HCT116 (cell line): ENCODE data around the gene SMIM10L2A. TPM values are rescaled to one million over a fixed set of nuclear protein-coding genes. Genes with fewer than 3 reads are reported as not detected.
"Not testable (repeated sequence)": the region's sequence is repeated elsewhere in the genome, so short reads cannot be mapped to it uniquely, and the experiment has no call there.

Experiments used
- ATAC-seq: fragments of 200-7000 bp; cut with Tn5 transposase; 2 replicates; pipeline ENCODE4 v1.9.1; 2020; ENCODE audit warnings: mild to moderate bottlenecking, moderate library complexity
- BruUV-seq: library from RNA; stranded (reverse); fragments of 400-500 nt; replicated peaks from 2 replicates; lab custom pipeline; 2021; lab: Mats Ljungman, UMichigan
- CTCF ChIA-PET: fragments of 300-600 bp; sonication (Branson Sonifier 250); formaldehyde crosslinking; loops from one replicate; lab custom pipeline; 2021; ENCODE audit warnings: antibody characterized with exemption; lab: Charles Lee
- POLR2A ChIA-PET: fragments of 300-600, 350-600 bp; sonication (Branson Sonifier 250); formaldehyde crosslinking; loops from one replicate; lab custom pipeline; 2021; ENCODE audit warnings: antibody characterized with exemption; lab: Charles Lee
- RAD21 ChIA-PET, 2 experiments: fragments of 300-600 bp; sonication (Branson Sonifier 250); formaldehyde crosslinking; loops; one replicate each; lab custom pipeline; 2023; ENCODE audit warnings: low total read pairs in 2 of 2; ENCODE audit not compliant: uncharacterized antibody in 2 of 2, unreplicated experiment in 2 of 2, low non-redundant PET in 1 of 2; lab: Charles Lee
- DNase-seq: peaks from one replicate; pipeline ENCODE4 v3.0.0-alpha.2; 2010; ENCODE audit warnings: low read depth, low spot score
- H2AFZ ChIP-seq: fragments of 200-600 bp; shearing (Covaris generic), sonication (generic); 2 replicates; pipeline ENCODE4 v1.6.1; 2017; ENCODE audit warnings: low read depth, mixed run types, mixed read lengths, antibody characterized with exemption, low read length; ENCODE audit not compliant: poor library complexity, severe bottlenecking
- H3K27ac ChIP-seq: 2 replicates; pipeline ENCODE4 v1.5.1; 2012; ENCODE audit warnings: low read depth, low read length
- H3K27me3 ChIP-seq: fragments of 200-600 bp; sonication (generic); 2 replicates; pipeline ENCODE4 v1.6.1; 2016; ENCODE audit warnings: mixed run types, low read length, mixed read lengths; ENCODE audit not compliant: insufficient read depth
- H3K36me3 ChIP-seq, 2 experiments: fragments of 200-500 bp in 1 of 2; fragments of 200-600 bp in 1 of 2; sonication (Bioruptor generic) in 1 of 2; sonication (generic) in 1 of 2; 2 replicates each; pipeline versions ENCODE4 v1.5.1 to v1.6.1; 2014 to 2016; ENCODE audit warnings: low read length in 2 of 2, inconsistent platforms in 1 of 2, mixed read lengths in 1 of 2, mixed run types in 1 of 2; ENCODE audit not compliant: insufficient read depth in 2 of 2, control insufficient read depth in 1 of 2
- H3K4me1 ChIP-seq, 2 experiments: fragments of 200-600 bp in 1 of 2; sonication (generic) in 1 of 2; 2 replicates each; pipeline versions ENCODE4 v1.5.1 to v1.6.1; 2012 to 2017; ENCODE audit warnings: low read length in 2 of 2, inconsistent platforms in 1 of 2, mild to moderate bottlenecking in 1 of 2, mixed read lengths in 1 of 2, mixed run types in 1 of 2, moderate library complexity in 1 of 2; ENCODE audit not compliant: insufficient read depth in 2 of 2, control insufficient read depth in 1 of 2
- H3K4me2 ChIP-seq: fragments of 200-600 bp; sonication (generic); 2 replicates; pipeline ENCODE4 v1.6.1; 2017; ENCODE audit warnings: mixed run types, low read length, mixed read lengths
- H3K4me3 ChIP-seq, 2 experiments: fragments of 200-600 bp in 1 of 2; sonication (generic) in 1 of 2; replicated peaks in 1 of 2; 2 replicates each; pipeline ENCODE4 v1.5.1; 2011 to 2016; ENCODE audit warnings: low read length in 2 of 2, control low read depth in 1 of 2, low read depth in 1 of 2, mild to moderate bottlenecking in 1 of 2, mixed read lengths in 1 of 2, mixed run types in 1 of 2
- H3K79me2 ChIP-seq: fragments of 200-600 bp; sonication (generic); 2 replicates; pipeline ENCODE4 v1.6.1; 2017; ENCODE audit warnings: mild to moderate bottlenecking, mixed run types, low read length, moderate library complexity, mixed read lengths; ENCODE audit not compliant: insufficient read depth
- H3K9ac ChIP-seq: fragments of 200-600 bp; sonication (generic); 2 replicates; pipeline ENCODE4 v1.6.1; 2016; ENCODE audit warnings: low read length, mixed read lengths
- H3K9me2 ChIP-seq: fragments of 200-600 bp; sonication (generic), shearing (Covaris generic); 2 replicates; pipeline ENCODE4 v1.6.1; 2017; ENCODE audit warnings: mixed run types, mild to moderate bottlenecking, moderate library complexity; ENCODE audit not compliant: insufficient read depth
- H3K9me3 ChIP-seq, 2 experiments: fragments of 200-500 bp in 1 of 2; fragments of 200-600 bp in 1 of 2; sonication (Bioruptor generic) in 1 of 2; sonication (generic) in 1 of 2; 2 replicates each; pipeline ENCODE4 v1.6.1; 2014 to 2017; ENCODE audit warnings: low read length in 2 of 2, mixed read lengths in 2 of 2, inconsistent platforms in 1 of 2, low read depth in 1 of 2, mild to moderate bottlenecking in 1 of 2, mixed run types in 1 of 2, moderate library complexity in 1 of 2; ENCODE audit not compliant: control insufficient read depth in 1 of 2, insufficient read depth in 1 of 2
- H4K20me1 ChIP-seq: fragments of 200-600 bp; sonication (generic), shearing (Covaris generic); 2 replicates; pipeline ENCODE4 v1.6.1; 2017; ENCODE audit warnings: mixed run types, mild to moderate bottlenecking, moderate library complexity; ENCODE audit not compliant: insufficient read depth
- CBX3 ChIP-seq: IDR thresholded peaks from 2 replicates; pipeline ENCODE4 v1.6.1; 2012; ENCODE audit warnings: low read depth
- EGR1 ChIP-seq: IDR thresholded peaks from 2 replicates; pipeline ENCODE4 v1.6.1; 2012; ENCODE audit warnings: low read depth
- EZH2phosphoT487 ChIP-seq: fragments of 200-600 bp; IDR thresholded peaks from 2 replicates; pipeline ENCODE4 v1.6.1; 2018; ENCODE audit warnings: antibody characterized with exemption, borderline replicate concordance
- FOSL1 ChIP-seq: IDR thresholded peaks from 2 replicates; pipeline ENCODE4 v1.6.1; 2012; ENCODE audit warnings: low read depth
- SIN3A ChIP-seq: IDR thresholded peaks from 2 replicates; pipeline ENCODE4 v1.6.1; 2012; ENCODE audit warnings: low read depth
- SP1 ChIP-seq: IDR thresholded peaks from 2 replicates; pipeline ENCODE4 v1.6.1; 2012; ENCODE audit warnings: low read depth
- YY1 ChIP-seq: IDR thresholded peaks from 2 replicates; pipeline ENCODE4 v1.6.1; 2011; ENCODE audit warnings: low read length, low read depth, moderate library complexity, mild to moderate bottlenecking; ENCODE audit not compliant: insufficient replicate concordance; ENCODE audit errors: extremely low read depth
- ZFX ChIP-seq: fragments of 450-650 bp; IDR thresholded peaks from 2 replicates; pipeline ENCODE4 v1.6.1; 2017
- ZNF274 ChIP-seq: fragments of 200-500 bp; sonication (Bioruptor generic); IDR thresholded peaks from 2 replicates; pipeline ENCODE4 v1.6.1; 2014; ENCODE audit warnings: mild to moderate bottlenecking, low read depth, low read length, inconsistent platforms
- intact Hi-C: fragments of 100-400 bp; cut with micrococcal nuclease; formaldehyde crosslinking; loops from 2 replicates; pipeline ENCODE4 v1.10.0; 2022
- total RNA-seq: library from RNA; stranded (reverse); gene quantifications from one replicate; pipeline ENCODE4 v1.2.1, GENCODE V29; 2021; ENCODE audit not compliant: unreplicated experiment
- TF ChIP-seq, protein P1 (sequence below), 3 experiments: fragments of 200-600 bp in 1 of 3; sonication (generic) in 1 of 3; IDR thresholded peaks in 2 of 3; conservative IDR thresholded peaks in 1 of 3; 2 replicates each; pipeline ENCODE4 v1.5.1; 2012 to 2017; ENCODE audit warnings: low read depth in 2 of 3, low read length in 2 of 3, antibody characterized with exemption in 1 of 3, borderline replicate concordance in 1 of 3, control low read depth in 1 of 3, mild to moderate bottlenecking in 1 of 3, mixed read lengths in 1 of 3, mixed run types in 1 of 3, moderate library complexity in 1 of 3; ENCODE audit not compliant: insufficient read depth in 1 of 3
- TF ChIP-seq, protein P2 (sequence below): IDR thresholded peaks from 2 replicates; pipeline ENCODE4 v1.6.1; 2011; ENCODE audit warnings: mild to moderate bottlenecking, low read length, moderate library complexity; ENCODE audit not compliant: insufficient replicate concordance; ENCODE audit errors: extremely low read depth
- TF ChIP-seq, protein P3 (sequence below): IDR thresholded peaks from 2 replicates; pipeline ENCODE4 v1.6.1; 2012; ENCODE audit warnings: low read depth

SMIM10L2A gene
- total RNA-seq, 1 experiment from 2014 or later, result 1.5 TPM

DNA sequence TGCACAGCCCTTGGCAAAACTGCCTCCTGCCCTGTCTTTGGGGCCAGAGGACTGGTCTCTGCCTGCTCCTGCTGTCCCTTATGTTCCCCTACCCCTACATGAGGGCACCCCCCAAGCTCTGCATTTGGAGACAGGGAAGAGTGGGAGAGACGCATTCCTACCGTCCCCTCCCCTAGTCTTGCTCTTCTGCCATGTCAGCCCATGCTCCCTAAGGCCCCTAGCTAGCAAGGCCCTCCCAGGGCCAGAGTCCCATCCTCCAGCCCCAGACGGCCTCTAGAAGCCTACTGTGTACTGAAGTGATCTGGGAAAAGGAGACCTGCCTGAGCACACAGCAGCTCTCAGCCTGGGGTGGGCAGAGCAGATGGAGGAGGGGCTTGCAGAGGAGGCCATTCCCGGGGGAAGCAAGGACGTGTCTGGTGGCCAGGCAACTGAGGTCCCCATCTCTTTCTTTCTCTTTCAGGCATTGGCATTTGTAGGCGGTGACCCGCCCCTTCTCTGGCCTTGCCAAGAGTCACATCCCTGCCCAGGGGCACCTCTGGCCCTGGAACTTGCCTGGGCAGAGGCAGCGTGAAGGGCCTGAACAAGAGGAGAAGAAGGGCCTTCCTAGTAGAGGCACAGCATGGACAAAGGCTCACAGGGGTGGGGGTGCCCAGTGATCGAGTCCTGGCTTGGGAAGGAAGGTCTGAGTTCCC lies 1.6 kb downstream of the SMIM10L2A start:
- H3K4me1 ChIP-seq, H2AFZ ChIP-seq, H3K4me2 ChIP-seq, BruUV-seq, DNase-seq, H3K9ac ChIP-seq, H3K4me3 ChIP-seq, H3K27ac ChIP-seq, ATAC-seq, H3K9me3 ChIP-seq, H3K27me3 ChIP-seq, CTCF ChIA-PET, H3K79me2 ChIP-seq, RAD21 ChIA-PET, H4K20me1 ChIP-seq, intact Hi-C loops, H3K36me3 ChIP-seq, H3K9me2 ChIP-seq, POLR2A ChIA-PET: not testable (repeated sequence)

DNA sequence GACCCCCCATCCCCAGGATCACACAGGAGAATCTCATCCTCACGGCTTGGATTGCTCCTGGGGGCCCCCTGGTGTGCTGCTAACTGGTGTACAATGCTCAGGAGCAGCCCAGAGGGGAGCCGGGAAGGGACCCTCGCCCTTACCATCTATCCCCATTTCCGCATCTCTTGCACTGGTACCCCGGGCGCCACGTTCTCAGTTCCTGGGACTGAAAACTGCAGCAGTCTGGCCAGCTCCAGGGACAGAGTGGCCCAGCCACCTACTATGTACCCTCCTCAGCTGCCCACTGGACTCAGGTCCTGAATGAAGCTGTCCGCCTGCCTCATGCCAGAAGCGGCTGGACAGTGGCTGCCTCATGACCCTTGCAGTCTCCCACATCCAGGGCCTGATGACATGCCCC lies 2.7 kb downstream of the SMIM10L2A start:
- no peaks in the 10 kb centered on the region for H3K9me2 ChIP-seq
- no peak for DNase-seq
- no peak overlapping the region for H3K27ac ChIP-seq
- H4K20me1 ChIP-seq, result no peaks in the 10 kb centered on the region
- RAD21 ChIA-PET, result no interaction called here
- ATAC-seq, result no peak
- no peaks in the 10 kb centered on the region for H3K36me3 ChIP-seq
- CTCF ChIA-PET, result no interaction called here
- no peak overlapping the region for H3K9ac ChIP-seq
- intact Hi-C loops, result no loop called here
- H3K4me1 ChIP-seq, result peaks cover 4 to 5% of the 10 kb centered on the region in 2 experiments; a peak in 3 of 4 replicates
- H3K79me2 ChIP-seq, result no peaks in the 10 kb centered on the region
- no TSS peak for BruUV-seq
- no peak overlapping the region for H3K4me3 ChIP-seq
- POLR2A ChIA-PET, result no interaction called here
- no peak overlapping the region for H3K4me2 ChIP-seq
- no peak overlapping the region for H2AFZ ChIP-seq
- no peaks in the 10 kb centered on the region for H3K9me3 ChIP-seq
- peaks cover 8% of the 10 kb centered on the region; the same call in 1 of the 2 replicates for H3K27me3 ChIP-seq
- TF ChIP-seq ZNF274 (no peak), SP1 (no peak), CBX3 (no peak), SIN3A (no peak), FOSL1 (no peak), EZH2phosphoT487 (no peak), EGR1 (no peak), YY1 (no peak), ZFX (no peak)
- TF ChIP-seq, protein P1, sequence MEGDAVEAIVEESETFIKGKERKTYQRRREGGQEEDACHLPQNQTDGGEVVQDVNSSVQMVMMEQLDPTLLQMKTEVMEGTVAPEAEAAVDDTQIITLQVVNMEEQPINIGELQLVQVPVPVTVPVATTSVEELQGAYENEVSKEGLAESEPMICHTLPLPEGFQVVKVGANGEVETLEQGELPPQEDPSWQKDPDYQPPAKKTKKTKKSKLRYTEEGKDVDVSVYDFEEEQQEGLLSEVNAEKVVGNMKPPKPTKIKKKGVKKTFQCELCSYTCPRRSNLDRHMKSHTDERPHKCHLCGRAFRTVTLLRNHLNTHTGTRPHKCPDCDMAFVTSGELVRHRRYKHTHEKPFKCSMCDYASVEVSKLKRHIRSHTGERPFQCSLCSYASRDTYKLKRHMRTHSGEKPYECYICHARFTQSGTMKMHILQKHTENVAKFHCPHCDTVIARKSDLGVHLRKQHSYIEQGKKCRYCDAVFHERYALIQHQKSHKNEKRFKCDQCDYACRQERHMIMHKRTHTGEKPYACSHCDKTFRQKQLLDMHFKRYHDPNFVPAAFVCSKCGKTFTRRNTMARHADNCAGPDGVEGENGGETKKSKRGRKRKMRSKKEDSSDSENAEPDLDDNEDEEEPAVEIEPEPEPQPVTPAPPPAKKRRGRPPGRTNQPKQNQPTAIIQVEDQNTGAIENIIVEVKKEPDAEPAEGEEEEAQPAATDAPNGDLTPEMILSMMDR (IDR thresholded peaks at IDR 0.05 in 2 of 3, conservative IDR thresholded peaks at IDR 0.05 in 1 of 3; ENCODE audit: borderline replicate concordance in 1 of 3, insufficient read depth in 1 of 3, low read depth in 2 of 3, low read length in 2 of 3), result no peak
- TF ChIP-seq, protein P2, sequence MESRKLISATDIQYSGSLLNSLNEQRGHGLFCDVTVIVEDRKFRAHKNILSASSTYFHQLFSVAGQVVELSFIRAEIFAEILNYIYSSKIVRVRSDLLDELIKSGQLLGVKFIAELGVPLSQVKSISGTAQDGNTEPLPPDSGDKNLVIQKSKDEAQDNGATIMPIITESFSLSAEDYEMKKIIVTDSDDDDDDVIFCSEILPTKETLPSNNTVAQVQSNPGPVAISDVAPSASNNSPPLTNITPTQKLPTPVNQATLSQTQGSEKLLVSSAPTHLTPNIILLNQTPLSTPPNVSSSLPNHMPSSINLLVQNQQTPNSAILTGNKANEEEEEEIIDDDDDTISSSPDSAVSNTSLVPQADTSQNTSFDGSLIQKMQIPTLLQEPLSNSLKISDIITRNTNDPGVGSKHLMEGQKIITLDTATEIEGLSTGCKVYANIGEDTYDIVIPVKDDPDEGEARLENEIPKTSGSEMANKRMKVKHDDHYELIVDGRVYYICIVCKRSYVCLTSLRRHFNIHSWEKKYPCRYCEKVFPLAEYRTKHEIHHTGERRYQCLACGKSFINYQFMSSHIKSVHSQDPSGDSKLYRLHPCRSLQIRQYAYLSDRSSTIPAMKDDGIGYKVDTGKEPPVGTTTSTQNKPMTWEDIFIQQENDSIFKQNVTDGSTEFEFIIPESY, result no peak
- TF ChIP-seq, protein P3, sequence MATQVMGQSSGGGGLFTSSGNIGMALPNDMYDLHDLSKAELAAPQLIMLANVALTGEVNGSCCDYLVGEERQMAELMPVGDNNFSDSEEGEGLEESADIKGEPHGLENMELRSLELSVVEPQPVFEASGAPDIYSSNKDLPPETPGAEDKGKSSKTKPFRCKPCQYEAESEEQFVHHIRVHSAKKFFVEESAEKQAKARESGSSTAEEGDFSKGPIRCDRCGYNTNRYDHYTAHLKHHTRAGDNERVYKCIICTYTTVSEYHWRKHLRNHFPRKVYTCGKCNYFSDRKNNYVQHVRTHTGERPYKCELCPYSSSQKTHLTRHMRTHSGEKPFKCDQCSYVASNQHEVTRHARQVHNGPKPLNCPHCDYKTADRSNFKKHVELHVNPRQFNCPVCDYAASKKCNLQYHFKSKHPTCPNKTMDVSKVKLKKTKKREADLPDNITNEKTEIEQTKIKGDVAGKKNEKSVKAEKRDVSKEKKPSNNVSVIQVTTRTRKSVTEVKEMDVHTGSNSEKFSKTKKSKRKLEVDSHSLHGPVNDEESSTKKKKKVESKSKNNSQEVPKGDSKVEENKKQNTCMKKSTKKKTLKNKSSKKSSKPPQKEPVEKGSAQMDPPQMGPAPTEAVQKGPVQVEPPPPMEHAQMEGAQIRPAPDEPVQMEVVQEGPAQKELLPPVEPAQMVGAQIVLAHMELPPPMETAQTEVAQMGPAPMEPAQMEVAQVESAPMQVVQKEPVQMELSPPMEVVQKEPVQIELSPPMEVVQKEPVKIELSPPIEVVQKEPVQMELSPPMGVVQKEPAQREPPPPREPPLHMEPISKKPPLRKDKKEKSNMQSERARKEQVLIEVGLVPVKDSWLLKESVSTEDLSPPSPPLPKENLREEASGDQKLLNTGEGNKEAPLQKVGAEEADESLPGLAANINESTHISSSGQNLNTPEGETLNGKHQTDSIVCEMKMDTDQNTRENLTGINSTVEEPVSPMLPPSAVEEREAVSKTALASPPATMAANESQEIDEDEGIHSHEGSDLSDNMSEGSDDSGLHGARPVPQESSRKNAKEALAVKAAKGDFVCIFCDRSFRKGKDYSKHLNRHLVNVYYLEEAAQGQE, result no peak
